GM12878 (cell line): ENCODE results near the gene FIG4. TPM values are rescaled to one million over a fixed set of nuclear protein-coding genes. Genes with fewer than 3 reads are reported as not detected.

Experiments used
- EZH2 ChIP-seq: IDR thresholded peaks from 2 replicates; pipeline ENCODE4 v1.6.1; 2012; ENCODE audit warnings: low read depth, mild to moderate bottlenecking, control low read depth, inconsistent platforms, low read length, borderline replicate concordance; ENCODE audit not compliant: control insufficient read depth
- GABPA ChIP-seq: IDR thresholded peaks from 2 replicates; pipeline ENCODE4 v1.6.1; 2014; ENCODE audit warnings: antibody characterized with exemption, low read depth, mild to moderate bottlenecking, inconsistent platforms
- JUNB ChIP-seq: IDR thresholded peaks from 2 replicates; pipeline ENCODE4 v1.6.1; 2016; ENCODE audit warnings: antibody characterized with exemption, mild to moderate bottlenecking
- MEF2B ChIP-seq: fragments of 450-650 bp; IDR thresholded peaks from 2 replicates; pipeline ENCODE4 v1.6.1; 2018; ENCODE audit warnings: mild to moderate bottlenecking, moderate library complexity; ENCODE audit not compliant: partially characterized antibody, poor library complexity, severe bottlenecking
- POLR2A ChIP-seq: IDR thresholded peaks from 2 replicates; pipeline ENCODE4 v1.6.1; 2011; ENCODE audit warnings: low read depth, mild to moderate bottlenecking, low read length
- TARDBP ChIP-seq: IDR thresholded peaks from 2 replicates; pipeline ENCODE4 v1.6.1; 2016; ENCODE audit warnings: borderline replicate concordance
- TCF7 ChIP-seq: IDR thresholded peaks from 2 replicates; pipeline ENCODE4 v1.6.1; 2014; ENCODE audit warnings: antibody characterized with exemption, borderline replicate concordance
- polyA plus RNA-seq, 11 experiments: library from polyadenylated mRNA; depleted of rRNA in 4 of 11; unstranded in 6 of 11; stranded (reverse) in 5 of 11; fragments of >200 nt; fragmentation: Nextera tagmentation in 4 of 11; fragmentation: Illumina TruSeq in 1 of 11; extraction: Ambion mirVana in 4 of 11; extraction: Trizol in 1 of 11; gene quantifications; 1 replicate in 1 of 11; 2 replicates in 10 of 11; pipeline versions ENCODE4 v1.2.1 to v1.2.3, GENCODE V29; 2011 to 2016; ENCODE audit warnings: inconsistent platforms in 2 of 11, missing spikeins in 2 of 11, low read depth in 1 of 11
- total RNA-seq, 4 experiments: library from RNA; depleted of rRNA in 3 of 4; stranded (reverse); fragments of >200 nt in 3 of 4; fragmentation: Illumina TruSeq in 1 of 4; extraction: Trizol in 1 of 4; gene quantifications; 2 replicates each; pipeline versions ENCODE4 v1.2.1 to v1.2.3, GENCODE V29; 2013 to 2021
- TF ChIP-seq, protein P1 (sequence below): fragments of 450-650 bp; IDR thresholded peaks from 2 replicates; pipeline ENCODE4 v1.6.1; 2017; ENCODE audit warnings: antibody characterized with exemption, mild to moderate bottlenecking, moderate library complexity
- TF ChIP-seq, protein P2 (sequence below): fragments of 450-650 bp; IDR thresholded peaks from 2 replicates; pipeline ENCODE4 v1.6.1; 2018; ENCODE audit warnings: mild to moderate bottlenecking, low read depth, moderate library complexity; ENCODE audit not compliant: partially characterized antibody

Gene FIG4
- total and polyA plus RNA-seq, 10 of the 15 experiments (the other 5 are each of a cell fraction or from before 2014, with no cell fraction given), result 3.8 to 23.2 (median 11.8) TPM

- TF ChIP-seq, protein P1, sequence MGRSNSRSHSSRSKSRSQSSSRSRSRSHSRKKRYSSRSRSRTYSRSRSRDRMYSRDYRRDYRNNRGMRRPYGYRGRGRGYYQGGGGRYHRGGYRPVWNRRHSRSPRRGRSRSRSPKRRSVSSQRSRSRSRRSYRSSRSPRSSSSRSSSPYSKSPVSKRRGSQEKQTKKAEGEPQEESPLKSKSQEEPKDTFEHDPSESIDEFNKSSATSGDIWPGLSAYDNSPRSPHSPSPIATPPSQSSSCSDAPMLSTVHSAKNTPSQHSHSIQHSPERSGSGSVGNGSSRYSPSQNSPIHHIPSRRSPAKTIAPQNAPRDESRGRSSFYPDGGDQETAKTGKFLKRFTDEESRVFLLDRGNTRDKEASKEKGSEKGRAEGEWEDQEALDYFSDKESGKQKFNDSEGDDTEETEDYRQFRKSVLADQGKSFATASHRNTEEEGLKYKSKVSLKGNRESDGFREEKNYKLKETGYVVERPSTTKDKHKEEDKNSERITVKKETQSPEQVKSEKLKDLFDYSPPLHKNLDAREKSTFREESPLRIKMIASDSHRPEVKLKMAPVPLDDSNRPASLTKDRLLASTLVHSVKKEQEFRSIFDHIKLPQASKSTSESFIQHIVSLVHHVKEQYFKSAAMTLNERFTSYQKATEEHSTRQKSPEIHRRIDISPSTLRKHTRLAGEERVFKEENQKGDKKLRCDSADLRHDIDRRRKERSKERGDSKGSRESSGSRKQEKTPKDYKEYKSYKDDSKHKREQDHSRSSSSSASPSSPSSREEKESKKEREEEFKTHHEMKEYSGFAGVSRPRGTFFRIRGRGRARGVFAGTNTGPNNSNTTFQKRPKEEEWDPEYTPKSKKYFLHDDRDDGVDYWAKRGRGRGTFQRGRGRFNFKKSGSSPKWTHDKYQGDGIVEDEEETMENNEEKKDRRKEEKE, result no peak
- TF ChIP-seq TCF7 (no peak), GABPA (no peak), MEF2B (peak; percentile 84), EZH2 (no peak), TARDBP (no peak), POLR2A (no peak), JUNB (peak; percentile 74)
- TF ChIP-seq, protein P2, sequence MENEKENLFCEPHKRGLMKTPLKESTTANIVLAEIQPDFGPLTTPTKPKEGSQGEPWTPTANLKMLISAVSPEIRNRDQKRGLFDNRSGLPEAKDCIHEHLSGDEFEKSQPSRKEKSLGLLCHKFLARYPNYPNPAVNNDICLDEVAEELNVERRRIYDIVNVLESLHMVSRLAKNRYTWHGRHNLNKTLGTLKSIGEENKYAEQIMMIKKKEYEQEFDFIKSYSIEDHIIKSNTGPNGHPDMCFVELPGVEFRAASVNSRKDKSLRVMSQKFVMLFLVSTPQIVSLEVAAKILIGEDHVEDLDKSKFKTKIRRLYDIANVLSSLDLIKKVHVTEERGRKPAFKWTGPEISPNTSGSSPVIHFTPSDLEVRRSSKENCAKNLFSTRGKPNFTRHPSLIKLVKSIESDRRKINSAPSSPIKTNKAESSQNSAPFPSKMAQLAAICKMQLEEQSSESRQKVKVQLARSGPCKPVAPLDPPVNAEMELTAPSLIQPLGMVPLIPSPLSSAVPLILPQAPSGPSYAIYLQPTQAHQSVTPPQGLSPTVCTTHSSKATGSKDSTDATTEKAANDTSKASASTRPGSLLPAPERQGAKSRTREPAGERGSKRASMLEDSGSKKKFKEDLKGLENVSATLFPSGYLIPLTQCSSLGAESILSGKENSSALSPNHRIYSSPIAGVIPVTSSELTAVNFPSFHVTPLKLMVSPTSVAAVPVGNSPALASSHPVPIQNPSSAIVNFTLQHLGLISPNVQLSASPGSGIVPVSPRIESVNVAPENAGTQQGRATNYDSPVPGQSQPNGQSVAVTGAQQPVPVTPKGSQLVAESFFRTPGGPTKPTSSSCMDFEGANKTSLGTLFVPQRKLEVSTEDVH, result no peak
Measured at GRCh38 chr6:109769213-109769612, 78.1 kb downstream of the FIG4 start (continued).
